ENCODE data around the gene F10.

DNA sequence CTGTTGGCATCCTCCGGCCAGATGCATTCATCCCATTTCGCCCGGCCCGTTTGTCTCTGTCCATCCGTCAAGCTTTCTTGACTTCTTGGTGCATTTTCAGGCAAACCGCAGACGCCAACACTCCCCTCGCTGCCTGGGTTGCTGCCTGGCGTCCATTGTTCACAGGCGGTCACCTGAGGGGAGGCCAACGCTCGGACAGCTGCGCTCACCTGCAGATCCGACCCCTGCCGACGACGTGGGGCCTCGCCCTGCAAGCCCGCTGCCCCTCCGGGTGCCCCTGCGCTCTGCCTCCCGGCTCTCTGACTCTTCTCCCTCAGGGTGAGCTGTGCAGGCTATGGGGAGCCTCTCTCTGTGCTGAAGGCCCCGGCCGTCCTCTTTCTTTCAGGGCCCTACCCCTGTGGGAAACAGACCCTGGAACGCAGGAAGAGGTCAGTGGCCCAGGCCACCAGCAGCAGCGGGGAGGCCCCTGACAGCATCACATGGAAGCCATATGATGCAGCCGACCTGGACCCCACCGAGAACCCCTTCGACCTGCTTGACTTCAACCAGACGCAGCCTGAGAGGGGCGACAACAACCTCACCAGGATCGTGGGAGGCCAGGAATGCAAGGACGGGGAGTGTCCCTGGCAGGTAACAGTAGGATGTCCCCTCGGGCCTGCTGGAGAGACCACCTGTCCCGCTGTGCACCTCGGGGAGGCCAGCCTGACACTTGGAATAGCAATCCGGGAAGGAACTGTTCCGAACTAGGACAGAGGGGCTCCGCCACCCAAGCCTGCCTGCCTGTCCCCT is 21.1 kb downstream of the F10 start:
- TF ChIP-seq, protein P1, sequence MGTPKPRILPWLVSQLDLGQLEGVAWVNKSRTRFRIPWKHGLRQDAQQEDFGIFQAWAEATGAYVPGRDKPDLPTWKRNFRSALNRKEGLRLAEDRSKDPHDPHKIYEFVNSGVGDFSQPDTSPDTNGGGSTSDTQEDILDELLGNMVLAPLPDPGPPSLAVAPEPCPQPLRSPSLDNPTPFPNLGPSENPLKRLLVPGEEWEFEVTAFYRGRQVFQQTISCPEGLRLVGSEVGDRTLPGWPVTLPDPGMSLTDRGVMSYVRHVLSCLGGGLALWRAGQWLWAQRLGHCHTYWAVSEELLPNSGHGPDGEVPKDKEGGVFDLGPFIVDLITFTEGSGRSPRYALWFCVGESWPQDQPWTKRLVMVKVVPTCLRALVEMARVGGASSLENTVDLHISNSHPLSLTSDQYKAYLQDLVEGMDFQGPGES (IDR thresholded peaks at IDR 0.05; ENCODE audit: low read depth, low read length) = no peak
- TF ChIP-seq FOXJ3 (CRISPR knock-in tag; IDR thresholded peaks at IDR 0.05) = no peak
- TF ChIP-seq, protein P2, sequence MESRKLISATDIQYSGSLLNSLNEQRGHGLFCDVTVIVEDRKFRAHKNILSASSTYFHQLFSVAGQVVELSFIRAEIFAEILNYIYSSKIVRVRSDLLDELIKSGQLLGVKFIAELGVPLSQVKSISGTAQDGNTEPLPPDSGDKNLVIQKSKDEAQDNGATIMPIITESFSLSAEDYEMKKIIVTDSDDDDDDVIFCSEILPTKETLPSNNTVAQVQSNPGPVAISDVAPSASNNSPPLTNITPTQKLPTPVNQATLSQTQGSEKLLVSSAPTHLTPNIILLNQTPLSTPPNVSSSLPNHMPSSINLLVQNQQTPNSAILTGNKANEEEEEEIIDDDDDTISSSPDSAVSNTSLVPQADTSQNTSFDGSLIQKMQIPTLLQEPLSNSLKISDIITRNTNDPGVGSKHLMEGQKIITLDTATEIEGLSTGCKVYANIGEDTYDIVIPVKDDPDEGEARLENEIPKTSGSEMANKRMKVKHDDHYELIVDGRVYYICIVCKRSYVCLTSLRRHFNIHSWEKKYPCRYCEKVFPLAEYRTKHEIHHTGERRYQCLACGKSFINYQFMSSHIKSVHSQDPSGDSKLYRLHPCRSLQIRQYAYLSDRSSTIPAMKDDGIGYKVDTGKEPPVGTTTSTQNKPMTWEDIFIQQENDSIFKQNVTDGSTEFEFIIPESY (IDR thresholded peaks at IDR 0.05; ENCODE audit: borderline replicate concordance, low read depth) = no peak
- no peak for TF ChIP-seq CTCF (IDR thresholded peaks at IDR 0.05)
- no peak for TF ChIP-seq EZH2phosphoT487 (IDR thresholded peaks at IDR 0.05; ENCODE audit: borderline replicate concordance, low read depth)
- no peak for TF ChIP-seq EP300 (IDR thresholded peaks at IDR 0.05; ENCODE audit: borderline replicate concordance in 1 of 2, low read depth in 1 of 2, low read length in 1 of 2)
- TF ChIP-seq, protein P3, sequence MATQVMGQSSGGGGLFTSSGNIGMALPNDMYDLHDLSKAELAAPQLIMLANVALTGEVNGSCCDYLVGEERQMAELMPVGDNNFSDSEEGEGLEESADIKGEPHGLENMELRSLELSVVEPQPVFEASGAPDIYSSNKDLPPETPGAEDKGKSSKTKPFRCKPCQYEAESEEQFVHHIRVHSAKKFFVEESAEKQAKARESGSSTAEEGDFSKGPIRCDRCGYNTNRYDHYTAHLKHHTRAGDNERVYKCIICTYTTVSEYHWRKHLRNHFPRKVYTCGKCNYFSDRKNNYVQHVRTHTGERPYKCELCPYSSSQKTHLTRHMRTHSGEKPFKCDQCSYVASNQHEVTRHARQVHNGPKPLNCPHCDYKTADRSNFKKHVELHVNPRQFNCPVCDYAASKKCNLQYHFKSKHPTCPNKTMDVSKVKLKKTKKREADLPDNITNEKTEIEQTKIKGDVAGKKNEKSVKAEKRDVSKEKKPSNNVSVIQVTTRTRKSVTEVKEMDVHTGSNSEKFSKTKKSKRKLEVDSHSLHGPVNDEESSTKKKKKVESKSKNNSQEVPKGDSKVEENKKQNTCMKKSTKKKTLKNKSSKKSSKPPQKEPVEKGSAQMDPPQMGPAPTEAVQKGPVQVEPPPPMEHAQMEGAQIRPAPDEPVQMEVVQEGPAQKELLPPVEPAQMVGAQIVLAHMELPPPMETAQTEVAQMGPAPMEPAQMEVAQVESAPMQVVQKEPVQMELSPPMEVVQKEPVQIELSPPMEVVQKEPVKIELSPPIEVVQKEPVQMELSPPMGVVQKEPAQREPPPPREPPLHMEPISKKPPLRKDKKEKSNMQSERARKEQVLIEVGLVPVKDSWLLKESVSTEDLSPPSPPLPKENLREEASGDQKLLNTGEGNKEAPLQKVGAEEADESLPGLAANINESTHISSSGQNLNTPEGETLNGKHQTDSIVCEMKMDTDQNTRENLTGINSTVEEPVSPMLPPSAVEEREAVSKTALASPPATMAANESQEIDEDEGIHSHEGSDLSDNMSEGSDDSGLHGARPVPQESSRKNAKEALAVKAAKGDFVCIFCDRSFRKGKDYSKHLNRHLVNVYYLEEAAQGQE (IDR thresholded peaks at IDR 0.05; ENCODE audit: low read depth, low read length) = no peak
- TF ChIP-seq ELF1 (IDR thresholded peaks at IDR 0.05) = no peak
- TF ChIP-seq YY1 (IDR thresholded peaks at IDR 0.05; ENCODE audit: low read depth) = no peak
- TF ChIP-seq SIN3A (IDR thresholded peaks at IDR 0.05; ENCODE audit: borderline replicate concordance, low read depth, low read length) = no peak
- TF ChIP-seq JUND (IDR thresholded peaks at IDR 0.05) = no peak
- no peak for TF ChIP-seq POLR2AphosphoS5 (IDR thresholded peaks at IDR 0.05; ENCODE audit: low read depth, low read length)
- TF ChIP-seq CHD2 (IDR thresholded peaks at IDR 0.05; ENCODE audit: low read length, partially characterized antibody) = no peak
- TF ChIP-seq PBX3 (IDR thresholded peaks at IDR 0.05) = no peak
